Measurements from ENCODE around the gene LAMA1.

The LAMA1 gene

GRCh38 chr18:7102131-7102530 is 15.5 kb downstream of the LAMA1 start:
- no CpG with 5 or more reads among the region's 2 CpGs for WGBS (ENCODE audit: extremely low coverage, insufficient coverage, insufficient read length)
- peaks cover 2 to 4% of the 10 kb centered on the region in 2 experiments for H3K4me1 ChIP-seq (ENCODE audit: control insufficient read depth in 1 of 2, insufficient read depth in 2 of 2, low read length in 2 of 2)
- H2BK12ac ChIP-seq (ENCODE audit: low read length), result no peak overlapping the region
- H4K8ac ChIP-seq (ENCODE audit: low read depth, low read length), result no peak overlapping the region
- H3K23ac ChIP-seq (ENCODE audit: low read length), result no peak overlapping the region
- no peak overlapping the region for H3K27ac ChIP-seq (ENCODE audit: low read depth, low read length)
- no peaks in the 10 kb centered on the region for H3K79me2 ChIP-seq (ENCODE audit: control insufficient read depth, insufficient read depth, low read length, poor library complexity)
- DNase-seq, result no peak
- H3K79me1 ChIP-seq (ENCODE audit: low read length), result no peaks in the 10 kb centered on the region
- no peak overlapping the region for H2AFZ ChIP-seq (ENCODE audit: insufficient read depth, low read length, poor library complexity)
- H3K36me3 ChIP-seq (ENCODE audit: control insufficient read depth in 1 of 2, insufficient read depth in 2 of 2, low read length in 2 of 2), result no peaks in the 10 kb centered on the region
- H3K14ac ChIP-seq (ENCODE audit: low read length), result no peak overlapping the region
- no peak overlapping the region for H3K4ac ChIP-seq (ENCODE audit: low read depth, low read length)
- no peak overlapping the region for H2BK120ac ChIP-seq (ENCODE audit: insufficient read depth, low read length, poor library complexity)
- no peak overlapping the region for H3K9ac ChIP-seq (ENCODE audit: low read length)
- no peak overlapping the region for H4K12ac ChIP-seq (ENCODE audit: low read depth, low read length)
- H4K91ac ChIP-seq (ENCODE audit: low read depth, low read length), result no peak overlapping the region
- H2BK5ac ChIP-seq (ENCODE audit: low read depth, low read length, poor library complexity), result no peak overlapping the region
- H3K27me3 ChIP-seq (ENCODE audit: insufficient read depth, low read length), result no peaks in the 10 kb centered on the region
- no peaks in the 10 kb centered on the region for H3K9me3 ChIP-seq (ENCODE audit: insufficient read depth, low read depth, low read length)
- no peak overlapping the region for H3K4me2 ChIP-seq (ENCODE audit: low read length)
- H3K18ac ChIP-seq (ENCODE audit: low read length), result no peak overlapping the region
- no peak overlapping the region for H2AK5ac ChIP-seq (ENCODE audit: low read length)
- H3K4me3 ChIP-seq (ENCODE audit: low read depth, low read length), result no peak overlapping the region

- Histone ChIP-seq H2AFZ (ENCODE audit: insufficient read depth, low read length, poor library complexity) (no peak overlapping the region), H3K27me3 (ENCODE audit: insufficient read depth, low read length) (no peaks in the 10 kb centered on the region), H3K14ac (ENCODE audit: low read length) (no peak overlapping the region), H3K79me1 (ENCODE audit: low read length) (no peaks in the 10 kb centered on the region), H2BK5ac (ENCODE audit: low read depth, low read length, poor library complexity) (no peak overlapping the region), H3K18ac (ENCODE audit: low read length) (no peak overlapping the region), H2BK12ac (ENCODE audit: low read length) (no peak overlapping the region), H3K27ac (ENCODE audit: low read depth, low read length) (no peak overlapping the region), H3K23ac (ENCODE audit: low read length) (no peak overlapping the region), H4K91ac (ENCODE audit: low read depth, low read length) (no peak overlapping the region), H4K12ac (ENCODE audit: low read depth, low read length) (no peak overlapping the region), H3K9me3 (ENCODE audit: insufficient read depth, low read depth, low read length) (no peaks in the 10 kb centered on the region), H3K4me3 (ENCODE audit: low read depth, low read length) (no peak overlapping the region), H3K4me2 (ENCODE audit: low read length) (no peak overlapping the region), H3K79me2 (ENCODE audit: control insufficient read depth, insufficient read depth, low read length, poor library complexity) (no peaks in the 10 kb centered on the region), H3K4me1 (ENCODE audit: control insufficient read depth in 1 of 2, insufficient read depth in 2 of 2, low read length in 2 of 2) (peaks cover 0 to 2% of the 10 kb centered on the region in 2 experiments), H2BK120ac (ENCODE audit: insufficient read depth, low read length, poor library complexity) (no peak overlapping the region), H4K8ac (ENCODE audit: low read depth, low read length) (no peak overlapping the region), H3K36me3 (ENCODE audit: control insufficient read depth in 1 of 2, insufficient read depth in 2 of 2, low read length in 2 of 2) (no peaks in the 10 kb centered on the region), H3K9ac (ENCODE audit: low read length) (no peak overlapping the region), H3K4ac (ENCODE audit: low read depth, low read length) (no peak overlapping the region), H2AK5ac (ENCODE audit: low read length) (no peak overlapping the region)
- no CpG with 5 or more reads among the region's 7 CpGs for WGBS (ENCODE audit: extremely low coverage, insufficient coverage, insufficient read length)
- no peak for DNase-seq
Measured at GRCh38 chr18:7096838-7097237, 20.8 kb downstream of the LAMA1 start.

GRCh38 chr18:7094427-7094826 is 23.2 kb downstream of the LAMA1 start:
- Histone ChIP-seq H3K4me3 (ENCODE audit: low read depth, low read length) (no peak overlapping the region), H3K79me1 (ENCODE audit: low read length) (no peaks in the 10 kb centered on the region), H3K14ac (ENCODE audit: low read length) (no peak overlapping the region), H2AK5ac (ENCODE audit: low read length) (no peak overlapping the region), H3K4me1 (ENCODE audit: control insufficient read depth in 1 of 2, insufficient read depth in 2 of 2, low read length in 2 of 2) (peaks cover under 1 to 2% of the 10 kb centered on the region in 2 experiments), H3K4me2 (ENCODE audit: low read length) (no peak overlapping the region), H3K27ac (ENCODE audit: low read depth, low read length) (no peak overlapping the region), H4K12ac (ENCODE audit: low read depth, low read length) (no peak overlapping the region), H3K23ac (ENCODE audit: low read length) (no peak overlapping the region), H3K4ac (ENCODE audit: low read depth, low read length) (no peak overlapping the region), H3K79me2 (ENCODE audit: control insufficient read depth, insufficient read depth, low read length, poor library complexity) (no peaks in the 10 kb centered on the region), H2BK120ac (ENCODE audit: insufficient read depth, low read length, poor library complexity) (no peak overlapping the region), H2AFZ (ENCODE audit: insufficient read depth, low read length, poor library complexity) (no peak overlapping the region), H2BK12ac (ENCODE audit: low read length) (no peak overlapping the region), H3K27me3 (ENCODE audit: insufficient read depth, low read length) (no peaks in the 10 kb centered on the region), H4K8ac (ENCODE audit: low read depth, low read length) (no peak overlapping the region), H4K91ac (ENCODE audit: low read depth, low read length) (no peak overlapping the region), H3K36me3 (ENCODE audit: control insufficient read depth in 1 of 2, insufficient read depth in 2 of 2, low read length in 2 of 2) (no peaks in the 10 kb centered on the region), H3K9ac (ENCODE audit: low read length) (no peak overlapping the region), H3K18ac (ENCODE audit: low read length) (no peak overlapping the region), H2BK5ac (ENCODE audit: low read depth, low read length, poor library complexity) (no peak overlapping the region), H3K9me3 (ENCODE audit: insufficient read depth, low read depth, low read length) (no peaks in the 10 kb centered on the region)
- no peak for DNase-seq

GRCh38 chr18:7090771-7091170 is 26.8 kb downstream of the LAMA1 start:
- H4K91ac ChIP-seq (ENCODE audit: low read depth, low read length), result no peak overlapping the region
- WGBS (ENCODE audit: extremely low coverage, insufficient coverage, insufficient read length), result no CpG with 5 or more reads among the region's 2 CpGs
- H3K14ac ChIP-seq (ENCODE audit: low read length), result no peak overlapping the region
- H3K23ac ChIP-seq (ENCODE audit: low read length), result no peak overlapping the region
- H3K4ac ChIP-seq (ENCODE audit: low read depth, low read length), result no peak overlapping the region
- no peak overlapping the region for H3K4me2 ChIP-seq (ENCODE audit: low read length)
- no peaks in the 10 kb centered on the region for H3K9me3 ChIP-seq (ENCODE audit: insufficient read depth, low read depth, low read length)
- no peaks in the 10 kb centered on the region for H3K79me1 ChIP-seq (ENCODE audit: low read length)
- H4K8ac ChIP-seq (ENCODE audit: low read depth, low read length), result no peak overlapping the region
- no peaks in the 10 kb centered on the region for H3K79me2 ChIP-seq (ENCODE audit: control insufficient read depth, insufficient read depth, low read length, poor library complexity)
- H3K9ac ChIP-seq (ENCODE audit: low read length), result no peak overlapping the region
- H3K4me3 ChIP-seq (ENCODE audit: low read depth, low read length), result no peak overlapping the region
- H2BK12ac ChIP-seq (ENCODE audit: low read length), result no peak overlapping the region
- no peak overlapping the region for H3K27ac ChIP-seq (ENCODE audit: low read depth, low read length)
- peaks cover 2 to 3% of the 10 kb centered on the region in 2 experiments for H3K4me1 ChIP-seq (ENCODE audit: control insufficient read depth in 1 of 2, insufficient read depth in 2 of 2, low read length in 2 of 2)
- H3K27me3 ChIP-seq (ENCODE audit: insufficient read depth, low read length), result no peaks in the 10 kb centered on the region
- H3K36me3 ChIP-seq (ENCODE audit: control insufficient read depth in 1 of 2, insufficient read depth in 2 of 2, low read length in 2 of 2), result no peaks in the 10 kb centered on the region
- H3K18ac ChIP-seq (ENCODE audit: low read length), result no peak overlapping the region
- no peak overlapping the region for H2BK5ac ChIP-seq (ENCODE audit: low read depth, low read length, poor library complexity)
- H4K12ac ChIP-seq (ENCODE audit: low read depth, low read length), result no peak overlapping the region
- no peak for DNase-seq
- H2AK5ac ChIP-seq (ENCODE audit: low read length), result no peak overlapping the region
- no peak overlapping the region for H2BK120ac ChIP-seq (ENCODE audit: insufficient read depth, low read length, poor library complexity)
- no peak overlapping the region for H2AFZ ChIP-seq (ENCODE audit: insufficient read depth, low read length, poor library complexity)

Measured in trophoblast cell (in vitro differentiated cells and primary cell).